ENCODE measurements around the gene GALNT2.

DNA sequence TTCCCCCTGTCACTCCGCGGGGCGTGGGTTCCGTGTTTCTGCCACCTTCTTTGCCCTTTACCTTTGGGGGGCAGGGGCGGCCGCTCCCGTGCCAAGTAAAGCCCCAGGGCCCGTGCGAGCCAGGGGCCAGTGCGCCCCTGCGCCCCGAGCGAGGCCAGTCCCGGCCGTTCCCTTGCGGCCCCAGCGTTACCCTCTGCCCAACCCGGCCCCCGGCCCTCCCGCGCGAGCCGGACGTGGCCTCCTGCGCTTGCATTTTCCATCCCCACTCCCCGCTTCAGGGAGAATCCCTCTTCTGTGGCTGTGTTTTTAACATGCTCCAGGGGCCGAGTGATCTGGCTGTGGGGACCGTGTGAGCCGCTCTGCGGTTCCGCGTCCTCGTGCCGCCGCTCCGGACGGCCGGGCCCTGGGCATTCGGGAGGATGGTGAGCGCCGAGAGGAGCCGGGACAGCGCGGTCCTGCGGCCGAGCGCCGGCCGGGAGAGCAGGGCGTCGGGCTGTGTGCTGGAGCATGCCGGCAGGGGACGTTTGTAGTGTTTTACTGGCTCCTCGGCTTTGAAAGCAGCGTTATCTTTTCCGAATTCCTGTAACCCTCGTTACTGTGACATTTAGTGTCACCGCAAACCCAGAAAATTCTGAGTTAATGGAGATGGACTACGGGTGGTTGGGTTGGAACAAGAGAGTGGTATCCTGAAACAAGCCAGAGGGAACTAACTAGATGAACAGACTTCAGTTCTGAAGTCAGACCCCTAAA is 1.0 kb downstream of the GALNT2 start:
- TF ChIP-seq, protein P1, sequence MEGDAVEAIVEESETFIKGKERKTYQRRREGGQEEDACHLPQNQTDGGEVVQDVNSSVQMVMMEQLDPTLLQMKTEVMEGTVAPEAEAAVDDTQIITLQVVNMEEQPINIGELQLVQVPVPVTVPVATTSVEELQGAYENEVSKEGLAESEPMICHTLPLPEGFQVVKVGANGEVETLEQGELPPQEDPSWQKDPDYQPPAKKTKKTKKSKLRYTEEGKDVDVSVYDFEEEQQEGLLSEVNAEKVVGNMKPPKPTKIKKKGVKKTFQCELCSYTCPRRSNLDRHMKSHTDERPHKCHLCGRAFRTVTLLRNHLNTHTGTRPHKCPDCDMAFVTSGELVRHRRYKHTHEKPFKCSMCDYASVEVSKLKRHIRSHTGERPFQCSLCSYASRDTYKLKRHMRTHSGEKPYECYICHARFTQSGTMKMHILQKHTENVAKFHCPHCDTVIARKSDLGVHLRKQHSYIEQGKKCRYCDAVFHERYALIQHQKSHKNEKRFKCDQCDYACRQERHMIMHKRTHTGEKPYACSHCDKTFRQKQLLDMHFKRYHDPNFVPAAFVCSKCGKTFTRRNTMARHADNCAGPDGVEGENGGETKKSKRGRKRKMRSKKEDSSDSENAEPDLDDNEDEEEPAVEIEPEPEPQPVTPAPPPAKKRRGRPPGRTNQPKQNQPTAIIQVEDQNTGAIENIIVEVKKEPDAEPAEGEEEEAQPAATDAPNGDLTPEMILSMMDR (IDR thresholded peaks at IDR 0.05), result peak; percentile 19
- TF ChIP-seq ZFX (IDR thresholded peaks at IDR 0.05; ENCODE audit: borderline replicate concordance), result no peak
